Inflammatory macrophage treated with lipopolysaccharide for 1 hour (primary cell): ENCODE results near the gene TIMP4.

Source experiments
- DNase-seq, 2 donors: peaks; one replicate each; pipeline ENCODE4 v3.0.0-alpha.2; 2020 to 2022

The TIMP4 gene

DNA sequence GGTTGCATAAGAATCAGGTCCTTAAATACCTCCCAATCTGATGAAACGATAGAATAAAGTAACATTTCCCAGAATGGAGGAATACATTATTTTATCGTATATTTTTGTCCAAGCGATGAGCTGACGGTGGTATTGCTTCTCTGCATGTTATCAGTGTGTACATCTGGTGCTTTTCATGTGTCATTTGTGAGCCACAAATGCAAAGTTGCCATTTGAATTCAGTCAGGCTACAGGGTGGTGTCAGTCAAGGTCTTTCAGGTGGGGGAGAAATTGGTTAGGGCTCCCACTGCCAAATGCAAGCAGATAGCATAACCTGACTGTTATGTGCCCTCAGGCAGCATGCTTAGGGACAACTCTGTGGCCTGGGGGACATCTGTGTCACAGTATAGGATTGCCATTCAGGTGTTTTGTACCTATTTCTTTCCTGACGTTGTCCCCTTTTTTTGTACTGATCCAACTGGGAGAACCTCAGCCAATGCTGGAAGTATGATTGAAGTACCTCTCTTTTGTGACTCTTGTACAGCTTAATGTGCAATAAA, 26.5 kb upstream of the TIMP4 start:
- DNase-seq = no peak

DNA sequence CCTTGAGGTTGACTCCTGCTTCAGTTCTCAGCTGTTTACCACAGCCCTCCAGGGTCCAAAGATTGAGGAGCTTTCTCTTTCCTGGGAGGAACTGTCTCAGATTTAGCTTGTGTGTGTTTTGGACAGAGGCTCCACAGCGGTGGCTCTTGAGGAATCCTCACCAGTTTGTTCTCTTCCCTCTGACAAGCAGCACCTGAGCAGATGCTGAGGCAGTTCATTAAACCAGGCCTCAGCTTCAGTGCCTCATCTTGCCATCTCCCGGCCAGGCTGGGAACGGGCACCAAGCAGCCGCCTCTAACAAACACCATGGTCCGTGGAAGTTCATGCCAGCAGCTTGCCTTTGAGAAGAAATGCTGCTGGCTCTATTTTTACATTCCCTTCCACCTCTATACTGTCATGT, 25.8 kb upstream of the TIMP4 start:
- no peak for DNase-seq

DNA sequence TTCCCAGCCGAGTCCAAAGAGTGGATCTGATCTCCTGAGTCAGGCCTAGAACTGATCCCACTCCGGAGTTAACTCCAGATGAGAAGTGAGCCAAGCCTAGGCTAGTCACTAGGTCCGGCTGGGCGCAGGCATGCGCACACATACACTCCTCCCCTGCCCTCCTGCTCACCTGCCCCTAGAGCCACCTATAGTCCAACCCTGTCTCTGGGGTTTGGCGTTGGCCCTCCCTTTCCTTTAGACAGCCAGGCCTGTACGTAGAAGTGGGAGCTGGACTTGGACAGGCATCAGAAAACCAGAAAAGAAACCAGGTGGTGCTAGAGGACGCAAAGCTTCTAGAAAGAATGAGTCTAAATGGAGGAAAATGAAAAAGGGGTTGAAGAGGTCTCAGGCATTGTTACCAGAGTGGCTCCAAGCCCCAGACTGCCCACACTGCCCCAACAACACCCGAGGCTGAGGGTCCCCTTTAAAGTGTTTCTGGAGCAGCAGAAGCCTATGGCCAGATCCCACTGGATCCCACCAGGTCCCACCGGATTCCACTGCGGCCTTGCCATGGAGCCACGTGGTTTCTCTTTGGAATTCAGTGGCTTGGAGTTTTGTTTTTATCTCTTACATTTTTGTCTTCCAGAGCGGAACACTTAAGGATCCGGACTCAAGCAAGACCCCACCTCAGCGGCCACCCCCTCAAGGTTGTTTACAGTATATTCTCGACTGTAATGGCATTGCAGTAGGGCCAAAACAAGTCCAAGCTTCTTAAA, 24.2 kb upstream of the TIMP4 start:
- no peak for DNase-seq

DNA sequence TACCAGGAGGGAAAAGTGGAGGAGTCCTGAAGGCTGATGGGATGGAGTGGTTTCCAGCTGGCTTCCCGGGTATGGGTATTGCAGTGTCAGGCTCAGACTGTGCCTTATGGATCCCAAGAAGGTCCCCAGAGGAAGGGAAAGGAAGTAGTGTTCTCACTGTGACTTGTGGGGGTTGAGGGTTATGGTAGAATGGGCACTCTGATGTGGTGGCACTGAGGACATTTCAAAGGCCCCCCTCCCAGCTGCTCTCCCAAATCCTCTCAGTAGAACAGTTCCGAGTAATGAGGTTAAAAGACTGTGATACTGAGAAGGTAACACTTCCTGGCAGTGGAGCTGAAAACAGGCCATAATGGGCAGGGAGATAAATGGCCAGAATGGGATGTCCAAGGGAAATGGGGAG, 23.1 kb upstream of the TIMP4 start:
- DNase-seq = no peak

DNA sequence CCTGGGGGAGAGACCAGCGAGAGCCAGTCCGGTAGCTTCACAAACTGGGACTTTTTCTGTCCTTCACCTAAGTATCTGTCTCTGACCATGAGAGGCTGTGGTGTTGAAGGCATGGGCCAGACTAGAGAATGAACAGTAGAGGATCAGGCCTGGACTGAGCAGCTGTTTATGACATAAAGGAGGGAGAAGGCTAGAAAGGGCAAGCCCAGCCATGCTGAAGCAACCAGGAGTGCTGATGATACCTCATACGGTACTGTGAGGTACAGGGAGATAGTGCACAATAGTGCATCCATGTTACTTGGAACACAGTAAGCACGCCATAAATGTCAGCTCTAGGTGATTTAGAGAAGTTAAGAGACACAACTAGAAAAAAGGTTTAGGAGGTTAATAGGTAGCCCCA, 22.6 kb upstream of the TIMP4 start:
- no peak for DNase-seq

DNA sequence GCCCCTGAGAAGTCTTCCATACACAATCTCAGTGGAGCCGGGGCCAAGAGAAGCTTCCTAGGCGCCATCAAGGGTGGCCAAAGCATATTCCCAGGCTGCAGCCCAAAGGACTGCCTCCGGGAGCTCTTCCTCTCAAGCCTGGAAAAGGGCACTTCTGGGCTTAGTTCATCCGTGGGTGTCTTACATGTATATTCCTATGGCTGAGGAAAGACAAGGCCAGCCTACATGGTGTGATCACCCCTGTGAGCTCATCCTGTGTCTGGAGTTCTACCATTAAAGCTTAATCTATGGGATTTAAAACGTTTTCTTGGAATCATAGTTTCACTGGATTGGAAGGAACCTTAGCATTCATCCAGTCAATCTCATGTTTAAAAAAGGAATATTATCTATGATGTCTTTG, 21.9 kb upstream of the TIMP4 start:
- peak; percentile 60 to 79 for DNase-seq

DNA sequence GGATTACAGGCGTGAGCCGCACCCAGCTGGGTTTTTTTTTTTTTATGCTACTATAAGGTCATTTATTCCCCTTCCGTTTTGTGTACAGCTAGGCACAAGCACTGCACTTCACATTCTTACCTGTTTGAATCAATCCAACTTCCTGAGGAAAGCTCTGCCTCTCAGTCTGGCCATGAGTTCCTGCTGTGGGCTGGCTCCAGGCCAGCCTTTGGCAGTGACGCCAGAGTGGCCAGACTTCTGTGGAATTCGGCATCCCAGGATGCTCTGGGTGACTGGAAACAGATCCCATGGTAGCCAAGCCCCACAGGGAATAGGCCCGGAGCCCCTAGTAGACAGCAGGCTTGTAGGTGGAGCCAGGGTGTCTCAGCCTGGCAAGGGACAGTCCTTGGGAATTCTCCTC, 21.5 kb upstream of the TIMP4 start:
- DNase-seq = no peak

DNA sequence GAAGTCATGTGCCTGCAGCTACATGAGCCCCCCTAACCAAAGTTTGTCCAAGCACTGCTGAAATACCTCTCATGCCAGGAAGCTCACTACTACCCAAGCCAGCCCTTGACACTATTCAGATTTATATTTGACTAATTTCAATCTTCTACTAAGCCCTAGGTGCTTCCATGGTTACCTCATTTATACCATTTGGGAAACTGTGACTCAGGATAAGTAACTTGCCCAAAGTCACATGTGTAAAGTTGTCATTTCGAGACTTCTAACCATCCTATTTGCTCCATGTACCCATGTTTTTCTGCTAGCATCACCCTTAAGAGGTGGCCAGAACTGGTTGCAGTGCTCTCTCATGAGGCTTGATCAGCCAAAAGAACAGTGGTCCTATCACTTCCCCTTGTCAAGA, 20.7 kb upstream of the TIMP4 start:
- no peak for DNase-seq

DNA sequence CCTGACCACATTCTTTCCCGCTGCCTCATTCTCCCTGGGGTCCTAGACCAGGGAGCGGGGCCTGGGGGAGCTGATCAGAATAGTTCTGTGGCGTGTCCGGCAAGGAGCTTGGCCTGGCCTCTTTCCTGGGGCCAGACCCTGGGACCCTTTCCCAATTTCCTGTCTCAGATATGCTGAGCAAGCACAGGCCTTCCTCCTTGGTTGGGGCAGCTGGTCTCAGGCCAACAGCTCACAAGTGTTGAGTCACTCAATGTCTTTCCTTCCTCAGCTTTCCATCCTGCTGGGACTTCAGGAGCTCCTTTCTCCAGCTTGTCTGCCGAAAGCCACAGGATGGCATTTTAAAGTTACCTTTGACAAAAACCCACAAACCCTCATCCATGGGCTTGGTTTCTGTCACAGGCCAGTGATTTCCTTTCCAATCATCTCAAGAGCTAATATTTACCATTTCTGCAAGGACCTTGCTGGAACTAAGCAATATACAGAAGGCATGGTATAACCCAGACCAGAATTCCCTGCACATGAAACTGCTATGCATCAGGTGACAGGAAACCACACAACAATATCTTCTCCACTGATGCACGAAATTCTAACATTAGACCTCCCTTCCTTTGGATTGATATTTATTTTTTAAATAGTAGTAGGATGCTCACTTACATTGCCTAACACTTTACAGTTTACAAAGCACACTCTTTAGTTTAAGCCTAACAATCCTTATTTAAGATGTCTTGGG, 19.5 kb upstream of the TIMP4 start:
- DNase-seq = no peak

DNA sequence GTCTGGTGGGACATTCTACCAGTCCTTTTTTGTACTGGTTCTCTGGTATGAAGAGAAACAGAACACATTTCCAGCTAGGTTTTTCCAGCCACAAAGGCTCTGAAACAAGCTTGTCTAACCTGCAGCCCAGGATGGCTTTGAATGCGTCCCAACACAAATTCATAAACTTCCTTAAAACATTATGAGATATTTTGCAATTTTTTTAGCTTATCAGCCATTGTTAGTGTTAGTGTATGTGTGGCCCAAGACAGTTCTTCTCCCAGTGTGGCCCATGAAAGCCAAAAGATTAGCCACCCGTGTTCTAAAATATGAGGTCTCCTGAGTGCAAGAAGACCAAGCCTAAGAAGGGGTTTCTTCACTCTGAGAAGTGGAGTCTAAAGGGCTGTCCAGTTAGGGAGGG, 18.4 kb upstream of the TIMP4 start:
- DNase-seq = no peak

DNA sequence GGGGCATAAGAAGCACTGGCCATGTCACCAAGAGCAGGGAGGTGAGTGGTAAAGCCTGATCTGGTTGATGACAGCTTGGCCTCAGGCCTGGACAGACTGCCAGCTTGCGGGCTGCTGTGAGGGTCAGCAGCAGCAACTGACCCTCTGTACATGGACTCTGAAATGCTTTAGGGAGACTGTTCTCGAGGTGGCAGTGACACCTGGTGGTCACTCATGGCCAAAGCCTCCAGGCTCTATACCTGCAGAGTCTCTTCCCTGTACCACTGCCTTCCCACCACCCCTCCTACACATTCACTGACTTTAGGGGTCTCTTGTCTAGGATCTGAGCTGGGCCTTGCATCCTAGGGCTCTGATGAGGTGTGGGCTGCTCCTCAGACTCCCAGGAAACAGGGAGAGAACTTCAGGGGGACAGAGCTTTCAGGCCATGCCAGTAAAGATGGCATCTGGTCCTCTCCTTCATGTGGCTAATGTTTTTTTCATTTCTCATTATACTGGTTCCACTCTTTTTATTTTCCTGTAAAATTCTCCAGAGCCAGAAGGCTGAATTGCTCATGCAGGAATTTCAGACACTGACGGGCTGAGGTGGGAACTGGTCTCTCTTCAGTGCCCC, 17.2 kb upstream of the TIMP4 start:
- peak in 1 of 2 donors; percentile 67 for DNase-seq

DNA sequence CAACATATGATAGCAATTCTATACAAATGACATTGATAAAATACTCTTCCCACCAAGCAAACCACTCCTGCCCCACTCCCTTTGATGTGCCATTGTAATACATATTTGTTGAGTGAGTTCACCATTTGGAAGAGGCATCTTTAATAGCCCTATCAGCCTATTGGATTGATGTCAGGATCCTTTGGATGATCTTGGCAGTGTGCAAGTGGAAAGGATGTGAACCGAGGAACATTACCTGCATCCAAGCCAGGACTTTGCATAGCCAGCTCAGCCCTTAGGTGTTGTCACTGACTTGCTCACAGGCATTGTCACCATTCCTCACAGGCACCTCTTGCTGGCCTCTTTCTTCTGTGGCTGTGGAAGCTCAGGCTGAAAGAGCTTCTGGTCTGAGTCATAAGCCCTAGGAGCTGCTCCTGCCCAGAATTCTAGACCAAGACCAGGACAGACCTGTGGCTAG, 16.5 kb upstream of the TIMP4 start:
- DNase-seq = no peak

DNA sequence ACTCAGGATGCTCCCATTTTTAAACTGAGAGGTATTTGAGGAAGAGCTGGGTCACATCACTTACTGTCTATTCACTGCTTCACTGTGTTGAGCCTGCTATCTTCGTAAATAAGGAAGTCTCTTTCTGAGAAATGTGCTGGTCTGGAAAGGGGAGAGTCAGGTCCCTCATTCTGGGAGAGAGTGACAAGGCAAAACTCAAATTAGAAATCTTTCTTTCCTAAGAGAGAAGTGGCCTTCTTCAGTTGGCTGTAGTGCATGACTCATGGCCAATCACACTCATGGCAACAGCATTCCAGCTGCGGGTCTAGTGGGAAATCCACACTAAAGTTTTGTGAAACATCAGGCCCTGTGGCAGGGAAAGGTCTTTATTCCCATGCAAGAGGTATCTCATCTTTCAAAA, 11.5 kb upstream of the TIMP4 start:
- DNase-seq = peak; percentile 75 to 77

DNA sequence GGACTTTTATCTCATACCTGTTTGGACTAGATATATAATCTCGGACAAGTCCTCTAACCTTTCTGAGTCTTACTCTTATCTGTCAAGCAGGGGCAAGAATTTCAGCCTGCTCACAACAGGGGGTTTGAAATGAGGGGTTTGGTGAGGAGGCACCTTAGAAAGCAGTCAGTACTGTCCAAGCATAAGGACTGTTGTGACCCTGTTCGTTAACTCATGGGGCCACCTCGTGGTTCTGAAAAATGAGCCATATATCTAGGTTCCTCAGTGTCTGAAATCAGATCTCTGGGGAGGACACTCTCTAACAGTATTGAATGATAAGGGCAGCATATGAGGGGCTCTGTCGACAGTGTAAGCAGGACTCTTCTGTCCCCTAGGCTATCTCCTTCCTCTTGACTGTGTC, 7.2 kb upstream of the TIMP4 start:
- DNase-seq = no peak

DNA sequence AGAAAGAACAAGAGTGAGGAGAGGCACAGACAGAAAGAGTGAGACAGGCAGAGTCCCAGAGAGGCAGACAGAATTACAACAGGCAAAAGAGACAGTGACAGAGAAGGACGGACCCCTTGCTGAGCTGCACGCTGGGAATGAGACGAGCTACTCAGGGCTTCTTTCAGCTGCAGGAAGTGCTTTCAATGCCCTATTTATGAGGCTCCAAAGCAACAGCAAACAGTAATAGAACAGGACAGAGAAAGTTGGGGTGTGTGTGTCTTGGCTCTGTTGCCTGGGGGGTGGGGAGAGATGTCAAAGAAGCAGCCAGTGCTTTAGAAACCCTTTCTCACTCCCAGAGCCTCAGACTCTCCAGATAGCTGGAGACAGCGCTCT, 502 bp upstream of the TIMP4 start:
- DNase-seq = no peak

DNA sequence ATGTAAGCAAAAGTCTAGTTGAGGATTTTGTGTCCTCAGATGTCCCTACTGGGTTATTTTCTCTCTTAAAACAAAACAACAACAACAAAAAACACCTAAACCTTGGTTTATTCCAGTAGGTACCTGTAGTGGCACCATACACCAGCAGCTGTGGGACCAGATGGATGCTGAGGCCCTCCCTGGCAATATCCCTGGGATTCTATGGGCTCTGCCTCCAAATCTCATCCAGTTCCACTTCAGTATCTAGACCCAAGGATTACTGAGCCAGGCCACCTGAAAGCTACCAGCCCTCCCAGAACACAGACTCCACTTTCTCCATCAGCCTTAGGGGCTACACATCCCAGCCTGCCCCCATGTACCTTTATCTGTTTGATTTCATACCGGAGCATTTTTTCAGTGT, 1.7 kb downstream of the TIMP4 start:
- no peak for DNase-seq

DNA sequence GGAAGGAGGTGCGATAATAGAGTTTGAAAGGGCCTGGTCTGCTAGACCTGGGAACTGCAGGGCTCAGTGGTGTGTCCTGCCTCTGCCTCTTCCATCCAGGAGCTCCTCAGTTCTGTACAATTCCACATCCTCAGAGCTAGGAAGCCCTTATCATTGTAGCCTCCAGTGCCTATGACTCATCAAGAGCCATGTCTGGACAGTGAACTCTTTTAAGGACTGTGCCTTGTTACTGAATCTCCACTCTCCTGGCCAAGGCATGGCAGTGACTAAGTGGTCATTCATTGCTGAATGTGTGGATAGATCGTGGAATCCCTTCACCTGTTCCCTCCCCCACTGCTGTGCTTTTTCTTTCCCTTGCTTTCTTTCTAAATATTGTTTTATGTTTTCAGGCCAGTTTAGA, 2.9 kb downstream of the TIMP4 start:
- DNase-seq = no peak

DNA sequence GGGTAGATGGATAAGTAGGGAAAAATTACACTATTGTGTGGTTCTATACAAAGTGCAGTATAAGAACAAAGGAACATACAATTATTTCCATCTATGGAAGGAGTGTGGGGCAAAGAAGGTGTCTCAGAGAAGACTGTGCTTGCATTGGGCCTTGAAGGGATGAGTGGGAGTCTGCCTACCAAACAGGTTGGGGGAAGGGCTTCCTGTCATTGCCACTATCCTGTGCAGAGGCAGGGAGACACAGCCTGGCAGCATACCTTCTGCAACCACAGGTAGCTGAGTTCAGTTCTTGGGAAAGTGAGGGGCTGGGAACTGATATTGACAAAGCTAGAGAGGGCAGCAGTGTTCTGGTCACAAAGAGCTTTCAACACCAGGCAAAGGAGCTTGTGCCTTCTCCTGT, 3.4 kb downstream of the TIMP4 start:
- no peak for DNase-seq

DNA sequence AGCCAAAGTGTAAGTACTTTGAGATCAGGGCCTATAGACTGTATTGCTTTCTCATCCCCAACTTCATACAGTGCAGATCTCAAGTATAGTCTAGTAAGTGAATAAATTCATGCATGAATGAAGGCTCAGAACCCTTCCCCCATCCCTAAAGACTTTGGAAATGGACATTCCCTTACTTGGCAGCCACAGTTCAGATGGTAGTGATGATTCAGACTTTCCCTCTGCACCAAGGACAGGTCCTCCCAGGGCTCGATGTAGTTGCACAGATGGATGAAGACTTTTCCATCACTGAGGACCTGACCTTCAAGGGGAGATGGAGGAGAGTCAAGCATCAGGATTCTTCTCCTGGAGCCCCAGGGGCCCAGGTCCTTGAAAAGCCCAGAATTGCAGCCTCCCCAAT, 4.6 kb downstream of the TIMP4 start:
- no peak for DNase-seq

DNA sequence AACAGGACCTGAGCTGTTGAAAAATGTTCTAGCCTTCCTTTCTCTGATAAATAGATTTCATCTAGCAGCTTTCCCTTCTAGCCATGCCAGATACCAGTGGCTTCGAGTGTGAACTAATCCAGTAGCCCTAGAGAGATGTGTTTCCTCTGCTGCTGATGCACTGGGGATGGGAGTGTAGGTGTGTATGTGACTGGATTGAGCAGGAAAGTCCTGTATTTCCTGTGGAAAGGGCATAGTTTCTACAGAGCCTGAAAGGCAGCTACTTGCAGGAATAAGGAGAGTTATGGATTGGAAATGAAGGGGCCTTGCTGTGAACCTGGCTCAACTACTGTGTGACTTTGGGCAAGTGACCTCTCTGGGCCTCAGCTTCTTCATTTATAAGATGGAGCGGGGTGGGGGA, 8.6 kb downstream of the TIMP4 start:
- no peak for DNase-seq

DNA sequence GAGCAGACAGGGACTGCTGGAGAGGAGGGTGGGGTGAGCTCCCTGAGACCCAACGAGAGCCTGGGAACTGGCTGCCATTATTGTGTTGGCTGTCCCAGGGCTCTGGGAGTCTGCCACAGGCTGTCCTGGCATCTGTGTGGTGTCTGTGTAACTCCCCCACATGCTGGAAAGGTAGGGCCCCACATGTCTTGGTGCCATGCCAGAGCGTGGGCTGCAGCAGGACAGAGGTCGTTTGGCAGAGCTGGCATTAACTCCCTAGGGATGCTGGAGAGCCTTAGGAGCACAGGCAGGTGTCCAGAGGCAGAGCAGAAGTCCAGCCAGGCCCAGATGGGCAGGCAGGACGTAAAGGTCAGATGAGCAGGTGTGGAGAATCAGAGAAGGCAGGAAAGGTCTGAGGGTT, 9.7 kb downstream of the TIMP4 start:
- DNase-seq = no peak

DNA sequence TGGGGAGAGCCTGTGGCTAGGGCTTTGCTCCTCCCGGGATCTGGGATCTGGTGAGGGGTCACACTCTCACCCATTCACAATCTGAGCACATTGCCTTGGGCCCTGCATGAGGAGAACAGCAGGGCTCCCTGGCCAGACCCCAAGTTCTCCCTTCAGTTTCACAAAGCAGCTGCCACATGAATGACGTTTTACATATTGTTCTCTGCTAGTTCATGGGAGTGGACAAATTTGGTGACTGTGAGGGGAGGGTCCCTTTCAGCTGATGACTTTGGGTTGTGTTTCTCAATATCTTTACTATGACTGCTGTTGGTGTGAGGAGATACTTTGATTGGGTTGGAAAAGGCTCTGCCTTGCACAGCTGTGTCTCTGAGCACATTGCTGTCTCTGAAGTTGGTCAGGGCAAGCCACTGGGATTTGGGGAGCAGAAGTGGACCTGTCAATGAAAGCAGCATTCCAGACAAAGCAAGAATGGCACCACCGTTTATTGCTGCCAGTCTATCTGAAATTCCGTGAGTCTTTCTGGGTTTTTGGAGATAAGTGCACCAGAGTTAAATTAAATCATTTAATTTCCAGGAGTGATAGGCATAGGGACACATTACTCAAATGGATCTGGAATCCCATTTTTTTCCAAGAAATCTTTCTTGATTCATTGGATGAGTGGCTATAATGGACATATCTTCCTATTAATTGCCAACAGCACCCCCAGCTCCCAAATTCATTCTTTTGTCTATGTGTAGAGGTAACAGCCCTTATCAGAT, 10.3 kb downstream of the TIMP4 start:
- DNase-seq = no peak

DNA sequence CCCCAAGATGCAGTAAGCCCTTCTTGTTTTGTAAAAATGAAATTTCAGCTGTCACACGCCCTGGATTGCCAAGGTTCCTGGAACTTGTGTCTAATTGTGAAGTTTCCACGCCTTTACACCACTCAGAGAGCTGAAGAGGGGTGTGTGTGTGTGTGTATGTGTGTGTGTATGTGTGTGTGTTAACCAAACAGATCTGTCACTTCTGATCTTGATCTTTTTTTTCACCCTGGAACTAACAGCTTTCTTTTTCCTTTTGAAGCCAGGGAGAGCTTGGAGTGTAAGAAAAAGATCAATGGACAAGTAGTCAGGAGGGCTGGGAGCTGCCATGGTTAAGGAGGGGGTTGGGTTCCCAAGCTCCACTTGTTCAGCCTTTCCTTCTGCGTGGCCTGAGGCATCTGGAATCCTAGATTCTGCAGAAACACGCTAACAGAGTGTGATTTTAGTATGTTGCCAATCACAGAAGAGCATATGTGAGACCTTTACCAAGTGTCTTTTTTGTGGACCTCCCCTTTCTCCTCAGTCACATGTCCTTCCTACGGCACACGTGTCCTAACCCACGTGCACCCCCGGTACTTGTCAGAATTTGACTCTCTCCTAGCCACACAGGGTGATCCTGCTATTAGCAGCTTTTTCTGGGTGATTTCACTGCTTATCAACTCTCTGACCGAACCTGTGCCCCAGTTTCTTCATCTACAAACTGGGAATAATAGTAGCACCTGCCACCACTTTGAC, 11.5 kb downstream of the TIMP4 start:
- DNase-seq = no peak
